PFSK-1 (cell line): Measurements from ENCODE around the gene LOXL3.
A peak's percentile ranks its signal among the peaks of the same experiment; 100 is the strongest.

Source experiments
- FOXP2 ChIP-seq: optimal IDR thresholded peaks from 2 replicates; pipeline ENCODE3; 2011; ENCODE audit warnings: borderline replicate concordance, control low read depth, inconsistent platforms; ENCODE audit not compliant: insufficient read depth; ENCODE audit errors: extremely low read length, extremely low read depth
- POLR2AphosphoS5 ChIP-seq: IDR thresholded peaks from 2 replicates; pipeline ENCODE4 v1.6.1; 2012; ENCODE audit warnings: low read depth, mild to moderate bottlenecking, control low read depth, low read length, moderate library complexity
- SIN3A ChIP-seq: IDR thresholded peaks from 2 replicates; pipeline ENCODE4 v1.6.1; 2012; ENCODE audit warnings: mild to moderate bottlenecking, low read length, moderate library complexity, borderline replicate concordance; ENCODE audit not compliant: insufficient read depth
- TAF1 ChIP-seq: IDR thresholded peaks from 2 replicates; pipeline ENCODE4 v1.6.1; 2012; ENCODE audit warnings: low read length, control low read depth, borderline replicate concordance; ENCODE audit not compliant: insufficient read depth
- TF ChIP-seq, protein P1 (sequence below), 2 experiments: IDR thresholded peaks; 2 replicates each; pipeline versions ENCODE4 v1.6.1 to v1.8.0; 2011 to 2012; ENCODE audit warnings: low read depth in 2 of 2, low read length in 2 of 2, control low read depth in 1 of 2, inconsistent platforms in 1 of 2, mild to moderate bottlenecking in 1 of 2, moderate library complexity in 1 of 2; ENCODE audit not compliant: insufficient read depth in 1 of 2

The LOXL3 gene

GRCh38 chr2:74507145-74507925 is 46.4 kb downstream of the LOXL3 start, which contains the start of gene PCGF1:
Gene PCGF1, minus strand, starts transcription at chr2:74507695. Its CDS starts 27 bp downstream, at chr2:74507668.
- TF ChIP-seq TAF1 (peak; percentile 78; the same call in 1 of the 2 replicates), POLR2AphosphoS5 (peak; percentile 69; the same call in 1 of the 2 replicates), SIN3A (no peak)

DNA sequence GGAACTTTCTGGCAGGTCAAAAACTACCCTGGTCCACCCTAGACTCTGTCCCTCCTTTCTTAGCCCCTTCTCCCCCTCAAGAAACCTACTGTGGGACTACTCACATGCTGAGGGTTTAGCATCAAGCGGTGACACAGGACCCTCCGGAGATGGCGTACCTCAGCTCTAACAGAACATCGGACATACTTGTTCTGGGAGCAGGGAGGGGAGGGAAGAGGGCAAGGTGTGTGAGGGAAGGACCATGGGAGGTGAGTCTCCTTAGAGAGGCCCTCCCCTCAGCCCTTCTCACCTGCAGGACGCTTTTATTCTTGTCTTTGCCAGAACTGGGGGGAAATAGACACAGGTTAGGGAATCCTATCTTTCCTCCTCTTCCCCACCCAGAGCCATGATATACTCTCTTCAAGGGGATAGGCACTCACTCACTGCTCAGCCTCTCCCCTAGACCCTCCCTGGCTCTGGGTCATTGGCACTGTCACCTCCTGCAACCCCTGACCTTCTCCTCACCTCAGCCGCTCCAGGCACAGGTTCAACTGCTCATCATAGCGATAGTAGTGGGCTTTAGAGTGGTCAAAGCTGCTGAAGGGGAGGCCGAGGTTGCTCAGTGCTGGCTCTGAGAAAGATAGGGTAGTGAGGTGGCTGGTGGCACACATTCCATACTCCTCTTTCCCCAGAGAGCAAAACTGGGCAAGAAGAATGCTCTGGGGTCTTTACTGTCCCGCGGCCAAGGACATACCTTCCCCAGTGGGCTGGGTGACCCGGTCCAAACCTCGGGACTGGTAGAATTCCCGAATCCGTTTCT is 48.1 kb downstream of the LOXL3 start:
- TF ChIP-seq FOXP2 (no peak), SIN3A (no peak), POLR2AphosphoS5 (no peak), TAF1 (no peak)
- TF ChIP-seq, protein P1, sequence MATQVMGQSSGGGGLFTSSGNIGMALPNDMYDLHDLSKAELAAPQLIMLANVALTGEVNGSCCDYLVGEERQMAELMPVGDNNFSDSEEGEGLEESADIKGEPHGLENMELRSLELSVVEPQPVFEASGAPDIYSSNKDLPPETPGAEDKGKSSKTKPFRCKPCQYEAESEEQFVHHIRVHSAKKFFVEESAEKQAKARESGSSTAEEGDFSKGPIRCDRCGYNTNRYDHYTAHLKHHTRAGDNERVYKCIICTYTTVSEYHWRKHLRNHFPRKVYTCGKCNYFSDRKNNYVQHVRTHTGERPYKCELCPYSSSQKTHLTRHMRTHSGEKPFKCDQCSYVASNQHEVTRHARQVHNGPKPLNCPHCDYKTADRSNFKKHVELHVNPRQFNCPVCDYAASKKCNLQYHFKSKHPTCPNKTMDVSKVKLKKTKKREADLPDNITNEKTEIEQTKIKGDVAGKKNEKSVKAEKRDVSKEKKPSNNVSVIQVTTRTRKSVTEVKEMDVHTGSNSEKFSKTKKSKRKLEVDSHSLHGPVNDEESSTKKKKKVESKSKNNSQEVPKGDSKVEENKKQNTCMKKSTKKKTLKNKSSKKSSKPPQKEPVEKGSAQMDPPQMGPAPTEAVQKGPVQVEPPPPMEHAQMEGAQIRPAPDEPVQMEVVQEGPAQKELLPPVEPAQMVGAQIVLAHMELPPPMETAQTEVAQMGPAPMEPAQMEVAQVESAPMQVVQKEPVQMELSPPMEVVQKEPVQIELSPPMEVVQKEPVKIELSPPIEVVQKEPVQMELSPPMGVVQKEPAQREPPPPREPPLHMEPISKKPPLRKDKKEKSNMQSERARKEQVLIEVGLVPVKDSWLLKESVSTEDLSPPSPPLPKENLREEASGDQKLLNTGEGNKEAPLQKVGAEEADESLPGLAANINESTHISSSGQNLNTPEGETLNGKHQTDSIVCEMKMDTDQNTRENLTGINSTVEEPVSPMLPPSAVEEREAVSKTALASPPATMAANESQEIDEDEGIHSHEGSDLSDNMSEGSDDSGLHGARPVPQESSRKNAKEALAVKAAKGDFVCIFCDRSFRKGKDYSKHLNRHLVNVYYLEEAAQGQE (IDR thresholded peaks at IDR 0.05; ENCODE audit: insufficient read depth in 1 of 2, low read depth in 2 of 2, low read length in 2 of 2) = no peak

DNA sequence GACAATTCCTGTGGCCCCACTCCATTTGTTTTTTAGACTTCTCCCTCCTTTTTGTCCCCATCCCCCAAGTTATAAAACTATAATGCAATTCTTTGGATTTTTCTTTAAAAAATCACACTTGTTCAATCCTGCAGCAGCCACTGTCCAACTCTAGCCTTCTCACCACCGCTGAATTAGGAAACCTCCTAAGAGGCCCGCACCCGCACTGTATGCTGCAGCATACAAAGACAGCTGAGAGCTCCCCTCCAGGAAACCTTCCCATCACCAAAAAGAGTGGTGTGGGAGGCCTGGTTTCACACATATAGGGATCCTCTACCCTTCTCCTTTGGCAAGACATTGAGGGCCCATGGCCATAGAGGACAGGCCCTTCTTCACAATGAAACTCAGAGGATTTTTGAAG is 49.2 kb downstream of the LOXL3 start:
- TF ChIP-seq POLR2AphosphoS5 (no peak), SIN3A (no peak), TAF1 (no peak), FOXP2 (no peak)
- TF ChIP-seq, protein P1 (IDR thresholded peaks at IDR 0.05; ENCODE audit: insufficient read depth in 1 of 2, low read depth in 2 of 2, low read length in 2 of 2) = no peak

- TF ChIP-seq TAF1 (no peak), POLR2AphosphoS5 (no peak), SIN3A (no peak), FOXP2 (no peak)
- TF ChIP-seq, protein P1 (IDR thresholded peaks at IDR 0.05; ENCODE audit: insufficient read depth in 1 of 2, low read depth in 2 of 2, low read length in 2 of 2) = no peak
Measured at GRCh38 chr2:74503506-74504475, 50.0 kb downstream of the LOXL3 start.
